Keratinocyte (primary cell): ENCODE data around the gene ATAD3A. TPM values are rescaled to one million over a fixed set of nuclear protein-coding genes. Genes with fewer than 3 reads are reported as not detected.
"Not testable (repeated sequence)": the region's sequence is repeated elsewhere in the genome, so short reads cannot be mapped to it uniquely, and the experiment has no call there.

Source experiments
- DNase-seq: peaks from one replicate; pipeline ENCODE4 v3.0.0-alpha.2; 2011; ENCODE audit warnings: low read depth, missing footprints, low spot score
- FAIRE-seq: peaks from 2 replicates; lab custom pipeline; 2011; peaks lifted over from hg19 to GRCh38; lab: Jason Lieb, UNC
- H2AFZ ChIP-seq: 2 replicates; pipeline ENCODE4 v1.6.0; 2012; ENCODE audit warnings: low read length, control low read depth, inconsistent platforms; ENCODE audit not compliant: control insufficient read depth
- H3K27ac ChIP-seq: 2 replicates; pipeline ENCODE4 v1.5.1; 2011; ENCODE audit warnings: low read length; ENCODE audit not compliant: control insufficient read depth, insufficient read depth
- H3K27me3 ChIP-seq: 3 replicates; pipeline ENCODE4 v1.6.0; 2011; ENCODE audit warnings: low read length; ENCODE audit not compliant: control insufficient read depth, insufficient read depth; ENCODE audit errors: extremely low read depth
- H3K36me3 ChIP-seq, 2 experiments: 2 replicates in 1 of 2; 3 replicates in 1 of 2; pipeline ENCODE4 v1.5.1; 2011; ENCODE audit warnings: low read length in 2 of 2, mild to moderate bottlenecking in 1 of 2; ENCODE audit not compliant: control insufficient read depth in 2 of 2, insufficient read depth in 2 of 2; ENCODE audit errors: extremely low read depth in 1 of 2
- H3K4me1 ChIP-seq: 3 replicates; pipeline ENCODE4 v1.5.1; 2011; ENCODE audit warnings: low read length; ENCODE audit not compliant: control insufficient read depth, insufficient read depth; ENCODE audit errors: extremely low read depth
- H3K4me2 ChIP-seq: 3 replicates; pipeline ENCODE4 v1.6.0; 2011; ENCODE audit warnings: low read depth, low read length; ENCODE audit not compliant: control insufficient read depth, insufficient read depth; ENCODE audit errors: extremely low read depth
- H3K4me3 ChIP-seq, 3 experiments: fragments of 200-600 bp in 1 of 3; sonication (generic) in 1 of 3; 2 replicates in 2 of 3; 3 replicates in 1 of 3; pipeline ENCODE4 v1.5.1; 2011 to 2016; ENCODE audit warnings: low read length in 3 of 3, mild to moderate bottlenecking in 3 of 3, control low read depth in 2 of 3, inconsistent platforms in 1 of 3, low read depth in 1 of 3, mixed read lengths in 1 of 3, mixed run types in 1 of 3, moderate library complexity in 1 of 3; ENCODE audit not compliant: control insufficient read depth in 2 of 3, insufficient read depth in 2 of 3; ENCODE audit errors: extremely low read depth in 1 of 3
- H3K79me2 ChIP-seq: 2 replicates; pipeline ENCODE4 v1.6.0; 2012; ENCODE audit warnings: low read length; ENCODE audit not compliant: control insufficient read depth, insufficient read depth
- H3K9ac ChIP-seq: 3 replicates; pipeline ENCODE4 v1.6.0; 2011; ENCODE audit warnings: low read length; ENCODE audit not compliant: control insufficient read depth, insufficient read depth; ENCODE audit errors: extremely low read depth
- H3K9me1 ChIP-seq: 3 replicates; pipeline ENCODE4 v1.6.0; 2011; ENCODE audit warnings: low read length; ENCODE audit not compliant: control insufficient read depth, insufficient read depth; ENCODE audit errors: extremely low read depth
- H3K9me3 ChIP-seq: 2 replicates; pipeline ENCODE4 v1.5.1; 2012; ENCODE audit warnings: low read depth, low read length; ENCODE audit not compliant: control insufficient read depth
- H4K20me1 ChIP-seq: 3 replicates; pipeline ENCODE4 v1.6.0; 2011; ENCODE audit warnings: low read length; ENCODE audit not compliant: control insufficient read depth, insufficient read depth; ENCODE audit errors: extremely low read depth
- EZH2 ChIP-seq: IDR thresholded peaks from one replicate; pipeline ENCODE4 v1.6.1; 2012; ENCODE audit warnings: inconsistent platforms, mild to moderate bottlenecking, low read length, moderate library complexity
- dilution Hi-C: fragments of 300-500 bp; cut with MboI; formaldehyde crosslinking; loops from one replicate; pipeline ENCODE4 v1.7.0; 2020; ENCODE audit warnings: low sequenced_read_pairs; ENCODE audit not compliant: extremely low pct_ligation_motif_present
- polyA plus RNA-seq, 5 experiments: library from polyadenylated mRNA; depleted of rRNA in 3 of 5; stranded (reverse) in 3 of 5; stranded (forward) in 1 of 5; unstranded in 1 of 5; fragments of >200 nt; gene quantifications; 1 replicate in 1 of 5; 2 replicates in 3 of 5; 3 replicates in 1 of 5; pipeline versions ENCODE4 v1.2.1 to v1.2.3, GENCODE V29; 2011 to 2012; ENCODE audit warnings: missing spikeins in 2 of 5, low read depth in 1 of 5, low replicate concordance in 1 of 5
- TF ChIP-seq, protein P1 (sequence below), 3 experiments: IDR thresholded peaks in 1 of 3; conservative IDR thresholded peaks in 1 of 3; optimal IDR thresholded peaks in 1 of 3; 2 replicates in 2 of 3; 3 replicates in 1 of 3; pipeline versions ENCODE3 to v1.5.1; 2011; ENCODE audit warnings: low read length in 3 of 3, mild to moderate bottlenecking in 3 of 3, moderate library complexity in 2 of 3, control low read depth in 1 of 3, inconsistent platforms in 1 of 3; ENCODE audit not compliant: insufficient read depth in 2 of 3; ENCODE audit errors: extremely low read depth in 1 of 3

ATAD3A gene
- polyA plus RNA-seq, 1 donor (not counting 4 experiments of a cell fraction or from before 2014, with no cell fraction given), result 19.9 TPM

- dilution Hi-C loops, result no loop called here
- peaks cover 5% of the 10 kb centered on the region for H3K4me1 ChIP-seq
- no peaks in the 10 kb centered on the region for H3K27me3 ChIP-seq
- H3K9me1 ChIP-seq, result no peaks in the 10 kb centered on the region
- no peak for DNase-seq
- FAIRE-seq, result no peak
- peak overlapping the region; percentile 90 for H3K4me2 ChIP-seq
- H2AFZ ChIP-seq, result peak overlapping the region; percentile 89
- H3K9me3 ChIP-seq, result no peaks in the 10 kb centered on the region
- no peaks in the 10 kb centered on the region for H4K20me1 ChIP-seq
- peak overlapping the region; percentile 84 for H3K27ac ChIP-seq
- H3K9ac ChIP-seq, result peak overlapping the region; percentile 97
- peaks cover 26% of the 10 kb centered on the region for H3K79me2 ChIP-seq
- H3K36me3 ChIP-seq, result peaks cover 2 to 8% of the 10 kb centered on the region in 2 experiments
- no peak for TF ChIP-seq EZH2
- TF ChIP-seq, protein P1, sequence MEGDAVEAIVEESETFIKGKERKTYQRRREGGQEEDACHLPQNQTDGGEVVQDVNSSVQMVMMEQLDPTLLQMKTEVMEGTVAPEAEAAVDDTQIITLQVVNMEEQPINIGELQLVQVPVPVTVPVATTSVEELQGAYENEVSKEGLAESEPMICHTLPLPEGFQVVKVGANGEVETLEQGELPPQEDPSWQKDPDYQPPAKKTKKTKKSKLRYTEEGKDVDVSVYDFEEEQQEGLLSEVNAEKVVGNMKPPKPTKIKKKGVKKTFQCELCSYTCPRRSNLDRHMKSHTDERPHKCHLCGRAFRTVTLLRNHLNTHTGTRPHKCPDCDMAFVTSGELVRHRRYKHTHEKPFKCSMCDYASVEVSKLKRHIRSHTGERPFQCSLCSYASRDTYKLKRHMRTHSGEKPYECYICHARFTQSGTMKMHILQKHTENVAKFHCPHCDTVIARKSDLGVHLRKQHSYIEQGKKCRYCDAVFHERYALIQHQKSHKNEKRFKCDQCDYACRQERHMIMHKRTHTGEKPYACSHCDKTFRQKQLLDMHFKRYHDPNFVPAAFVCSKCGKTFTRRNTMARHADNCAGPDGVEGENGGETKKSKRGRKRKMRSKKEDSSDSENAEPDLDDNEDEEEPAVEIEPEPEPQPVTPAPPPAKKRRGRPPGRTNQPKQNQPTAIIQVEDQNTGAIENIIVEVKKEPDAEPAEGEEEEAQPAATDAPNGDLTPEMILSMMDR (optimal IDR thresholded peaks at IDR 0.05 in 1 of 3, IDR thresholded peaks at IDR 0.05 in 1 of 3, conservative IDR thresholded peaks at IDR 0.05 in 1 of 3; ENCODE audit: extremely low read depth in 1 of 3, insufficient read depth in 2 of 3, low read length in 3 of 3), result no peak
- peak overlapping the region; percentile 76 to 78 (median 77) for H3K4me3 ChIP-seq
Observed at GRCh38 chr1:1510912-1511532, 940 bp upstream of the ATAD3A start.

- H2AFZ ChIP-seq, H3K4me1 ChIP-seq, H3K9me3 ChIP-seq, FAIRE-seq, DNase-seq, H3K27ac ChIP-seq, dilution Hi-C loops, H3K27me3 ChIP-seq, H3K4me2 ChIP-seq, H3K9me1 ChIP-seq, H4K20me1 ChIP-seq, H3K36me3 ChIP-seq: not testable (repeated sequence)
- Histone ChIP-seq H3K79me2 (peaks cover 27% of the 10 kb centered on the region), H3K9ac (peak overlapping the region; percentile 62), H3K4me3 (peak overlapping the region in 2 of 3 experiments; percentile 51 to 76)
Observed at GRCh38 chr1:1512425-1512824, 463 bp downstream of the ATAD3A start.

DNA sequence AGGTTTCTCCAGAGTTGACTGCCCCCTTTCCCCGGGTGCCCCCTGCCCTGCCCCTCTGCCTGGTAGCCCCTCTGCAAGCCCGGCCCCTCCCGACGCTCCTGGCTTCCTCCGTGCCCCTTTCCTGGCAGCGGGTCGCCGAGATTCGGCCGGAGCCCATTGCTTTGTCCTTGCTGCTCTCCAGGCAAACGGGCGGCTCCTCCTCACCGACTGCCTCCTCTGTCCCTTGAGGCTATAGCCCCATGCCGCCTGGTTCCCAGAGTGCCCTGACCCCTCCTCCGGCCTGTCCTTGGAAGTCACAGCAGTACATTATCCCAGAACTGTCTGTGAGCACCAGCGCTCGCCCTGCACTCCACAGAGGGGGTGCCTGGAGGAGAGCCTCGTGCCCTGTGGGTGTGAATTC lies 1.7 kb downstream of the ATAD3A start:
- dilution Hi-C loops, H2AFZ ChIP-seq, FAIRE-seq, H3K27ac ChIP-seq, DNase-seq, H3K4me1 ChIP-seq, H4K20me1 ChIP-seq, H3K27me3 ChIP-seq, H3K9ac ChIP-seq, H3K9me3 ChIP-seq, H3K9me1 ChIP-seq: not testable (repeated sequence)
- H3K36me3 ChIP-seq, result peaks cover 5 to 13% of the 10 kb centered on the region in 2 experiments
- peak overlapping the region; percentile 51 for H3K4me2 ChIP-seq
- H3K79me2 ChIP-seq, result peaks cover 27% of the 10 kb centered on the region
- H3K4me3 ChIP-seq, result peak overlapping the region in 1 of 3 experiments; percentile 3

- H3K27ac ChIP-seq, H2AFZ ChIP-seq, H3K27me3 ChIP-seq, H3K9me1 ChIP-seq, H3K4me3 ChIP-seq, FAIRE-seq, H3K4me2 ChIP-seq, H3K9me3 ChIP-seq, DNase-seq, H3K9ac ChIP-seq, H3K4me1 ChIP-seq, dilution Hi-C loops, H4K20me1 ChIP-seq: not testable (repeated sequence)
- Histone ChIP-seq H3K36me3 (peaks cover 5 to 13% of the 10 kb centered on the region in 2 experiments), H3K79me2 (peaks cover 27% of the 10 kb centered on the region)
Observed at GRCh38 chr1:1514376-1514775, 2.4 kb downstream of the ATAD3A start.
